IPS DF 6.9 (cell line): ENCODE results near the gene TEX36.
"Not testable (repeated sequence)": the region's sequence is repeated elsewhere in the genome, so short reads cannot be mapped to it uniquely, and the experiment has no call there.

Experiments
- DNase-seq: peaks from one replicate; pipeline ENCODE4 v3.0.0-alpha.2; 2013; ENCODE audit warnings: low read depth, low spot score
- H3K27ac ChIP-seq: one replicate; pipeline ENCODE4 v1.5.1; 2013; ENCODE audit warnings: low read length, control low read depth
- H3K27me3 ChIP-seq: 2 replicates; pipeline ENCODE4 v1.6.1; 2013; ENCODE audit warnings: mild to moderate bottlenecking, low read length; ENCODE audit not compliant: control insufficient read depth, insufficient read depth
- H3K36me3 ChIP-seq: 2 replicates; pipeline ENCODE4 v1.6.1; 2013; ENCODE audit warnings: low read length; ENCODE audit not compliant: control insufficient read depth, insufficient read depth
- H3K4me1 ChIP-seq: 2 replicates; pipeline ENCODE4 v1.6.1; 2013; ENCODE audit warnings: low read length; ENCODE audit not compliant: control insufficient read depth, insufficient read depth
- H3K4me3 ChIP-seq: 2 replicates; pipeline ENCODE4 v1.5.1; 2013; ENCODE audit warnings: mild to moderate bottlenecking, low read length
- H3K9me3 ChIP-seq: 2 replicates; pipeline ENCODE4 v1.6.1; 2013; ENCODE audit warnings: low read length, inconsistent platforms; ENCODE audit not compliant: control insufficient read depth, insufficient read depth
- WGBS: extraction: QIAGEN DNeasy Blood & Tissue Kit; methylation state at CpG from one replicate; pipeline ENCODE4 v1.1.7; 2013; ENCODE audit warnings: mixed read lengths, missing lambda C conversion rate; ENCODE audit not compliant: insufficient read length, insufficient coverage; 5-methylcytosine and 5-hydroxymethylcytosine counted together

Gene TEX36

DNA sequence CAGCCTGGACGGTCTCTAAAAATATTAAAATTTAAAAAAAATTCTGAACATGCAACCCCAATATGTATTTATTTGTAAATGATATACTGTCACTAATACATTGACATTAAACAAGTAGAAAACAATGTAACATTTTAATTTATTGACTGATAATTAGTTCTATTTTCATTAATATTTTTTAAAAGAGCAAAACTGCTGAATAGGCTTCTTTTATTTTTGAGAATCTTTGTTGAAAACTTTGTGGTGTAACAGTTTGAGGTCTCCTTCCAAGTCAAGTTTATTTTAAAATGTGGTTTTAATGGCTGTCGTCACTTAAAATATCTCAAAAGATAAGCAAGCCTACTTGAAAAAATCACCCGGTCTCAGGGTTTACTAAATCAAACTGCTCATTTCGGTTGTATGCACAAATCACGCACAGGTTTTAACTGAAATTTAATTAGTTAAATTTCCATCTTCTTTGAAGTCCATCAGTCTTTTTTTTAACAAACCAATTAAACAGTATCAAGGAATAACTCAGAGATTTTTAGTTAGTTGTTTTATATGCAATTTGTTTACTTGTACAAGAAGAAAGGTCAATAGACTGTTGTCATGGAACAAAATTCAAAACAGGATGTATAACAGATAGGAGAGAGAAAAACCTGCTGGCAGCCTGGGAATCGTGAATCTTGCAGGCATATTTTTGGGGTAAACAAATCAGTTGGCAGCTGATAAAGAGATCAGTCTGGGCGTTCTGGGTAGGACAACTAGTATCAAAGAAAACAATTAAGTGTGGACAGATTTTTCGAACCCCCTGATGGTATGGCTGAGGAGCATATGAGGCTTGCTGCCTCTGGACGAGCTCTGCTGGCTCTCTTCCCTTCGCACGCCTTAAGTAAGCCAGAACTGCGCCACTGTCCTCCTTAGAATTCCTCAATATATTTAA is 26.9 kb upstream of the TEX36 start:
- Histone ChIP-seq H3K4me3 (no peak overlapping the region), H3K36me3 (no peaks in the 10 kb centered on the region), H3K27ac (no peak overlapping the region), H3K9me3 (no peaks in the 10 kb centered on the region), H3K4me1 (peaks cover 2% of the 10 kb centered on the region), H3K27me3 (no peaks in the 10 kb centered on the region)
- no peak for DNase-seq
- WGBS, result no CpG with 5 or more reads among the region's 12 CpGs

DNA sequence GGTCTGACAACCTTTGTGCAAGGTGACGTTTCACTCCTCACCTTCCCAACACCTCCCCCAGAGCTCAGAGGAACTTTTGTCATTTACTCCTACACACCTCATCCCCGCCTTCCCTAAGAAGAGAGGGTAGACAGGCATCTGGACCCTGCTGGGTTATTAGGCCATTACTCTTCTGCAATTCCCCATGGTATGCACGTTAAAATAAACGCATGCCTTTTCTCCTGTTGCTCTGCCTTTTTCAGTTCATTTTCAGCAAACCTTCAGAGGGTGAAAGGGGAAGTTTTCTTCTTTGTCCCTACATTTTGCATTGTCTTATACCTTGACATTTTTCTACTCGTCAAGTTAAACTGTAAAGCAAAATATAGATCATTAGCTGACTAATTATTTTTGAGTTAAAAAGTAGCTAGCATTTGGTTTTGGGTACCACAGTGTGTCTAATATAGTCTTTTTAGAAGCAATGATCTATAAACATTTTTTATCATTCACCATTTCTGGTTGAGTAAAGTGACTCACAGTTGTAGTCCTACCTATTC is 26.1 kb upstream of the TEX36 start:
- H3K4me1 ChIP-seq, result peaks cover 2% of the 10 kb centered on the region
- no peak overlapping the region for H3K27ac ChIP-seq
- H3K36me3 ChIP-seq, result no peaks in the 10 kb centered on the region
- no peak overlapping the region for H3K4me3 ChIP-seq
- H3K27me3 ChIP-seq, result no peaks in the 10 kb centered on the region
- DNase-seq, result no peak
- WGBS, result no CpG with 5 or more reads among the region's 5 CpGs
- H3K9me3 ChIP-seq, result no peaks in the 10 kb centered on the region

DNA sequence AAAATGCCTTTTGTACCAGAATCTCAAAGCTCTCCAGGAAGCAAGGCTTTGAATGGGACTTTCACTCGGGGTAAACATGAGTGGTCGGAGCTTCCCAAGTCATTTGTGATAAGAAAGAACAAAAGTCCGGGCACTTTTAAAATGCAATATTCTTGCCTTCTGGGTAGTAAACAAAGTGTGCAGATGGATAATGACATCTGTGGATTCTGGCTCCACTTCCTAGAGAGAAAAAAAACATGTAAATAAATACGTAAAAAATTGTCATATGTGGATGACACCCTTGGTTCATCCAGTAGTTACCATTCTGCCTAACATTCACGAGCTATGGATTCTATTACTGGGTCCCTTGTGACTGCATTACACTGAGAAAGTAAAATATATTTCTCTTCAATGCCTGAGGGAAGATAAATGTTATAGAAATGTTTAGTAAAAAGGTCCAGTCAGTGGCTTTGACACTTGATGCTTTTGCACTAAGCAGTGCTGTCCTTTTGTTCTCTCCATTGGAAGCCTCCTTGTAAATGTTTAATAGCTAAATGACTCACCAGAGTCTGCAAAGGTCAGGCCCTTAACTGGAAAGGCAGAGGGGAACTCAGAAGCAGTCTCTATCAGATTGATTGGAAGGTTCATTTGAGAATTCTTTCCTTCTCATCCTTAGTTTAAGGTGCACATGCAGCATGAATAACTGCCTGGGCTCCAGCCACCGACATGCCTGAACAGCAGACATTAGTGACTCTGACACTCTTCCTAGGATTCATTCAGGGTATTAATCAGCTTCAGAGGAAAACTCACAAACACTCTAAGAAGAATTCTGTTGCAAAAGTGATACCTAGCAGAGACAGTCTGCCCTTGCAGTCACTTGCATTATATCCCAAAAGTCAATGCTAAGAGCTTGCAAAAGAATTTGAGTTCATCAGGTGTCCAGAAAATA is 24.8 kb upstream of the TEX36 start:
- no peak for DNase-seq

DNA sequence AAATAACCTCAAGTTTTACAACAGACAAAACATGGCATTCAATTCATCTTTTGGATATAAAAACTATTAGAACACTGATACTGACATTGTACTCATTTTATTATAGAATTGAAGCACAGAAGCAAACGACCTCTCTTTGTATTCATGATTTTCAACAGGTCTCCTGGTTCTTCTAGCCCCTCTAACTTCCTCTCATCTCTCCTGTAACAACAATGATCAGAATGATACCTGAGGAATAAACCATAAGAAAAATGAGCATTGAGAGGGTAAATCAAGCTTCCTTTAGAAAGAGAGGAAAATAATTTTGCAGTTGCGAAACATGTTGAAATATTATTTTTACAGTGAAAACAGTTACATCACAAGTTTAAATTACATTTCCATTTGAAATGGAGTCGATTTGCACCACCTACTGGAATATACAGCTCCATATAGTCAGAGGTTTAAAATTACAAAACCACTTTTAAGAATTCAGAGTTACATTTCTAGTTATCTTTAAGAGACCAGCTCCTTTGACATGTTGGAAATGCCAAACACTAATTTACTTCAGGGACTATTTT is 17.5 kb upstream of the TEX36 start:
- H3K27ac ChIP-seq, result no peak overlapping the region
- H3K27me3 ChIP-seq, result no peaks in the 10 kb centered on the region
- no CpG with 5 or more reads among the region's 3 CpGs for WGBS
- DNase-seq, result no peak
- H3K9me3 ChIP-seq, result no peaks in the 10 kb centered on the region
- no peaks in the 10 kb centered on the region; the same call in 1 of the 2 replicates for H3K4me1 ChIP-seq
- H3K4me3 ChIP-seq, result no peak overlapping the region
- no peaks in the 10 kb centered on the region for H3K36me3 ChIP-seq

More for the DNA sequence above, 24.8 kb upstream of the TEX36 start:
- H3K27ac ChIP-seq, result no peak overlapping the region
- no peak overlapping the region for H3K4me3 ChIP-seq
- H3K9me3 ChIP-seq, result no peaks in the 10 kb centered on the region
- no CpG with 5 or more reads among the region's 6 CpGs for WGBS
- no peaks in the 10 kb centered on the region for H3K27me3 ChIP-seq
- H3K4me1 ChIP-seq, result peaks cover 2% of the 10 kb centered on the region
- no peaks in the 10 kb centered on the region for H3K36me3 ChIP-seq

DNA sequence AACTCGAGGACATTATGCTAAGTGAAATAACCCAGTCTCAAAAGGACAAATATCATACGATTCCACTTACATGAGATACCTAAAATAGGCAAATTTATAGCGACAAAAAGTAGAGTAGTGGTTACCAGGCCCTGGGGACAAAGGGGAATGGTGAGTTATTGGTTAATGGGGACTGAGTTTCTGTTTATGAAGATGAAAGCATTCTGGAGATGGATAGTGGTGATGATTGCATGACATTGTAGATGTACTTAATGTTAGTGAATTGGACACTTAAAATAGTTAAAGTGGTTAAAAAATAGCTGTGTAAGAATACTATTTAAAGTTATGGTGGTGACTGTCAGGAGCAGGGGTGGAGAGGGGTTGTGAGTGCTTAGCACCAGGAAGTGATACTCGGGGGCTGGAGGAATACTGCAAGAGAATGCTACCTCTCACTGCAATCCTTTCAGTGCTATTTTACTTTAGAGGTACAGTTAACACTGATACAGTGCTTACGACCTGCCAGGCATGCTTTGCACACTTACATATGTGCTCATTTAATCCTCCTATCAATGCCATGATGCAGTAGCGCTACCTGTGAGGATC is 16.7 kb upstream of the TEX36 start:
- H3K36me3 ChIP-seq, result no peaks in the 10 kb centered on the region
- H3K27ac ChIP-seq, result no peak overlapping the region
- no peaks in the 10 kb centered on the region for H3K27me3 ChIP-seq
- no peaks in the 10 kb centered on the region for H3K9me3 ChIP-seq
- no peak overlapping the region for H3K4me3 ChIP-seq
- no CpG with 5 or more reads among the region's 6 CpGs for WGBS
- DNase-seq, result no peak
- no peaks in the 10 kb centered on the region; the same call in 1 of the 2 replicates for H3K4me1 ChIP-seq

DNA sequence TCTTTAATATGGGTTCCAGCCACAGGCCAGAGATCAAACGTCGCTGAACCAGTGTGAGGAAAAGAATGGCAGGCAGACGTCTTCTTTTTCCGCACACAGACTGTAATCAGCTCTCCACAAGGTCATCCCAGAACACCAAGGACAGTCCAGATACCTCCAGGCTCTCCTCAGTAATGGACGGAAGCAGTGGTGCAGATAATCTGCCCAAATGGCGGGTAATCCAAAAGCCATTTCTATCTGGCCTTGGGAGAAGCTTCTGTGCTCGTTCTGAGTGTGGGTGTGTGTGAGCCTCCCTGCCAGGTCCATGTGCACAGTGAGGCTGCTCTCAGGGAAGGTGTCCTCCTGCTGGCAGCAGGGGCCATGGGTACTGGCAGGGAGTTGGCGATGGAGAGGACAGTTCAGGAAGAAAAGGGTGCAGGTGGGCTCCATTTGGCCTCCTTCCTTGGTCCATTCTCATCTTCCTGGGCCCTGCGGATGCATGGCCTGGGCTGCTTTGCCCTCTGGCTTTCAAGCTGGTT is 15.6 kb upstream of the TEX36 start:
- Histone ChIP-seq H3K4me3 (no peak overlapping the region), H3K4me1 (no peaks in the 10 kb centered on the region; the same call in 1 of the 2 replicates), H3K36me3 (no peaks in the 10 kb centered on the region), H3K9me3 (no peaks in the 10 kb centered on the region), H3K27me3 (no peaks in the 10 kb centered on the region), H3K27ac (no peak overlapping the region)
- DNase-seq, result no peak
- no CpG with 5 or more reads among the region's 9 CpGs for WGBS

DNA sequence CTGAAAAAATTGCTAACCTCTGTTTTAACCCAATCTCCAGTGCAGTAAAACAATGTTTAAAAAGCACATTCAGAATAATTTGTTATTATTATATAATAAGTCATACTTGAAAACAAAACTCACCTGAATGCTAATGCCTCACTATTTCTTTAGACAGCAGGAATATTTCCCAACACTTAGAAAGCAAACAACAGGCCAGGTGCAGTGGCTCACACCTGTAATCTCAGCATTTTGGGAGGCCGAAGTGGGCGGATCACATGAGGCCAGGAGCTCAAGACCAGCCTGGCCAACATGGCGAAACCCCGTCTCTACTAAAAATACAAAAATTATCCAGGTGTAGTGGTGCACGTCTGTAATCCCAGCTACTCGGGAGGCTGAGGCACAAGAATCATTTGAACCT is 13.9 kb upstream of the TEX36 start:
- not testable (repeated sequence) for H3K4me3 ChIP-seq, H3K9me3 ChIP-seq, H3K27ac ChIP-seq, H3K27me3 ChIP-seq, H3K4me1 ChIP-seq, H3K36me3 ChIP-seq, DNase-seq
- WGBS, result no CpG with 5 or more reads among the region's 6 CpGs

DNA sequence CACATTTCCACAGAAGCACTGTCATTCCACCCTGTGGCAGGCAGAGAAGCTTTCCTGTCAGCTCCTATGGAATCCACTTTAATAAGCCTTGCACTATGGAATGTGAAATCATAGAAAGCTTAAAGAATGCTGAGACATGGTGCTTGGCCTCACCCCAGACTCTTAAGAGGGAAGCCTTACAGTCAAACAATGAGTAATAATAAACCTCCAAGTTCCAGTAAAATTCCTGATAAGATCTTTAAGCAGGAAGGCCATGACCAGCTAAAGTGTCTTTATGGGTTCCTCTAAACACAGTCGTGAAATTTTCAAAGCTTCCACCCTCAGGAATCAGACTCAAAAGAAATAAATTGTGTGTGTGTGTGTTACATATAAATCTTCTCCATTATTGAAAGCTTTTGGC is 11.9 kb upstream of the TEX36 start:
- DNase-seq, result no peak
- H3K27me3 ChIP-seq, result no peaks in the 10 kb centered on the region
- no CpG with 5 or more reads among the region's 1 CpG for WGBS
- H3K4me1 ChIP-seq, result no peaks in the 10 kb centered on the region; the same call in 1 of the 2 replicates
- H3K27ac ChIP-seq, result no peak overlapping the region
- no peaks in the 10 kb centered on the region for H3K36me3 ChIP-seq
- no peaks in the 10 kb centered on the region for H3K9me3 ChIP-seq
- H3K4me3 ChIP-seq, result no peak overlapping the region

DNA sequence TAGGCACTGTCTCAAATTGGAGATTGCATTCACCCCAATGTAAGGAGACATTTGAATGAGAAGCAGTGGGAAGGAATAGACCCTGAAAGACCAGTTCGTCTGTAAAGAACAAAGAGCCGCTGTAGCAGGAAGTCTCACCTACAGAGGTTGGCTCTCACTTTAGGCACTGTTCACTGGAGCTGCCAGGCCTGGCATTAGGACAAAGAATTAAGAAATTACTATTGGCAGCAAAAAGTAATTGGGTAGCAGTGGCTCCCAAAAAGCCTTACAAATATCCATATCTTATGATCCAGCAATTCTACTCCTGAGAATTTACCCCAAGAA is 10.5 kb upstream of the TEX36 start:
- Histone ChIP-seq H3K4me3 (no peak overlapping the region), H3K4me1 (no peaks in the 10 kb centered on the region), H3K27ac (no peak overlapping the region), H3K36me3 (no peaks in the 10 kb centered on the region), H3K9me3 (no peaks in the 10 kb centered on the region), H3K27me3 (no peaks in the 10 kb centered on the region)
- no peak for DNase-seq
- no CpG with 5 or more reads among the region's 2 CpGs for WGBS
